IMR-90 (cell line): ENCODE results near the gene ILF2. TPM values are rescaled to one million over a fixed set of nuclear protein-coding genes. Genes with fewer than 3 reads are reported as not detected.

Experiments used
- ATAC-seq: fragments of 200-7000 bp; cut with Tn5 transposase; 2 replicates; pipeline ENCODE4 v1.9.1; 2020; ENCODE audit warnings: low read depth, mild to moderate bottlenecking, moderate library complexity
- BruUV-seq: library from RNA; stranded (reverse); fragments of 400-500 nt; replicated peaks from 2 replicates; lab custom pipeline; 2021; lab: Mats Ljungman, UMichigan
- CTCF ChIA-PET: fragments of 300-600 bp; formaldehyde crosslinking; extraction: SDS; loops from one replicate; lab custom pipeline; 2021; ENCODE audit warnings: antibody characterized with exemption; lab: Yijun Ruan, JAX
- POLR2A ChIA-PET: fragments of 300-600 bp; sonication (Branson Sonifier 250); formaldehyde crosslinking; loops from one replicate; lab custom pipeline; 2022; ENCODE audit warnings: antibody characterized with exemption; ENCODE audit not compliant: unreplicated experiment; lab: Charles Lee
- DNase-seq: peaks from one replicate; pipeline ENCODE4 v3.0.0; 2013
- H2AFZ ChIP-seq: replicated peaks from 2 replicates; pipeline ENCODE3; 2013; ENCODE audit warnings: low read length, mild to moderate bottlenecking; ENCODE audit not compliant: poor library complexity
- H2AK5ac ChIP-seq: 2 replicates; pipeline ENCODE4 v1.6.1; 2013; ENCODE audit warnings: low read depth, low read length, inconsistent platforms
- H2AK9ac ChIP-seq: replicated peaks from 2 replicates; pipeline ENCODE3; 2013; ENCODE audit warnings: mild to moderate bottlenecking, low read depth, low read length, moderate library complexity; ENCODE audit not compliant: poor library complexity
- H2BK120ac ChIP-seq: 2 replicates; pipeline ENCODE4 v1.6.1; 2013; ENCODE audit warnings: low read depth, low read length, inconsistent platforms
- H2BK15ac ChIP-seq: 3 replicates; pipeline ENCODE4 v1.6.1; 2013; ENCODE audit warnings: low read depth, low read length, inconsistent platforms
- H2BK20ac ChIP-seq: 2 replicates; pipeline ENCODE4 v1.6.1; 2013; ENCODE audit warnings: low read depth, mild to moderate bottlenecking, inconsistent platforms, low read length, moderate library complexity
- H2BK5ac ChIP-seq: 2 replicates; pipeline ENCODE4 v1.6.1; 2013; ENCODE audit warnings: mild to moderate bottlenecking, low read depth, low read length, inconsistent platforms; ENCODE audit not compliant: poor library complexity, severe bottlenecking
- H3K14ac ChIP-seq: replicated peaks from 2 replicates; pipeline ENCODE4 v1.6.1; 2013; ENCODE audit warnings: low read depth, low read length, inconsistent platforms
- H3K18ac ChIP-seq: 2 replicates; pipeline ENCODE4 v1.6.1; 2013; ENCODE audit warnings: low read depth, low read length, control low read depth
- H3K23ac ChIP-seq: 2 replicates; pipeline ENCODE4 v1.6.1; 2013; ENCODE audit warnings: low read depth, low read length, inconsistent platforms
- H3K27ac ChIP-seq: 2 replicates; pipeline ENCODE4 v1.5.1; 2013; ENCODE audit warnings: mild to moderate bottlenecking, control low read depth, low read length; ENCODE audit not compliant: insufficient read depth
- H3K27me3 ChIP-seq: 2 replicates; pipeline ENCODE4 v1.6.1; 2013; ENCODE audit warnings: low read length; ENCODE audit not compliant: control insufficient read depth, insufficient read depth
- H3K36me3 ChIP-seq: 2 replicates; pipeline ENCODE4 v1.6.1; 2013; ENCODE audit warnings: low read length, mixed read lengths; ENCODE audit not compliant: control insufficient read depth, insufficient read depth
- H3K4ac ChIP-seq: 2 replicates; pipeline ENCODE4 v1.6.1; 2013; ENCODE audit warnings: low read depth, low read length, inconsistent platforms
- H3K4me1 ChIP-seq: 2 replicates; pipeline ENCODE4 v1.6.1; 2013; ENCODE audit warnings: low read length, mixed read lengths; ENCODE audit not compliant: control insufficient read depth, insufficient read depth
- H3K4me2 ChIP-seq: 2 replicates; pipeline ENCODE4 v1.6.1; 2013; ENCODE audit warnings: low read depth, mild to moderate bottlenecking, control low read depth, low read length, moderate library complexity
- H3K4me3 ChIP-seq: 2 replicates; pipeline ENCODE4 v1.5.1; 2013; ENCODE audit warnings: low read depth, mild to moderate bottlenecking, control low read depth, low read length, moderate library complexity; ENCODE audit not compliant: insufficient read depth
- H3K56ac ChIP-seq: 2 replicates; pipeline ENCODE4 v1.6.1; 2013; ENCODE audit warnings: low read length, inconsistent platforms; ENCODE audit not compliant: insufficient read depth; ENCODE audit errors: extremely low read depth
- H3K79me1 ChIP-seq, 2 experiments: 2 replicates each; pipeline ENCODE4 v1.6.1; 2013; ENCODE audit warnings: low read length in 2 of 2, inconsistent platforms in 1 of 2, low read depth in 1 of 2
- H3K9ac ChIP-seq: 2 replicates; pipeline ENCODE4 v1.6.1; 2013; ENCODE audit warnings: low read depth, low read length, control low read depth
- H3K9me1 ChIP-seq: 2 replicates; pipeline ENCODE4 v1.6.1; 2013; ENCODE audit warnings: low read length, inconsistent platforms; ENCODE audit not compliant: insufficient read depth
- H3K9me3 ChIP-seq: 2 replicates; pipeline ENCODE4 v1.6.1; 2013; ENCODE audit warnings: low read length; ENCODE audit not compliant: control insufficient read depth, insufficient read depth
- H4K20me1 ChIP-seq: 2 replicates; pipeline ENCODE4 v1.6.1; 2013; ENCODE audit warnings: low read length, inconsistent platforms; ENCODE audit not compliant: insufficient read depth
- H4K5ac ChIP-seq: 2 replicates; pipeline ENCODE4 v1.6.1; 2013; ENCODE audit warnings: mild to moderate bottlenecking, low read depth, low read length, control low read depth
- H4K8ac ChIP-seq, 2 experiments: 2 replicates each; pipeline ENCODE4 v1.6.1; 2013; ENCODE audit warnings: low read depth in 2 of 2, low read length in 2 of 2, control low read depth in 1 of 2, inconsistent platforms in 1 of 2
- H4K91ac ChIP-seq: 2 replicates; pipeline ENCODE4 v1.6.1; 2013; ENCODE audit warnings: low read depth, low read length, inconsistent platforms; ENCODE audit not compliant: insufficient read depth
- BHLHE40 ChIP-seq: fragments of 150-350 bp; IDR thresholded peaks from 2 replicates; pipeline ENCODE4 v1.6.1; 2016; ENCODE audit warnings: mild to moderate bottlenecking, low read depth, low read length
- CEBPB ChIP-seq: IDR thresholded peaks from 2 replicates; pipeline ENCODE4 v1.6.1; 2012; ENCODE audit warnings: low read depth, low read length, improper control_type of control experiment
- CHD1 ChIP-seq: IDR thresholded peaks from 2 replicates; pipeline ENCODE4 v1.6.1; 2012; ENCODE audit warnings: low read depth, low read length, improper control_type of control experiment
- CTCF ChIP-seq: conservative IDR thresholded peaks from 2 replicates; pipeline ENCODE4 v1.5.1; 2012; ENCODE audit warnings: mild to moderate bottlenecking, low read depth, low read length, improper control_type of control experiment
- ELK1 ChIP-seq: fragments of 150-350 bp; IDR thresholded peaks from 2 replicates; pipeline ENCODE4 v1.6.1; 2016; ENCODE audit warnings: low read depth, mild to moderate bottlenecking, low read length, moderate library complexity, borderline replicate concordance
- FOS ChIP-seq: fragments of 150-350 bp; IDR thresholded peaks from 2 replicates; pipeline ENCODE4 v1.6.1; 2016; ENCODE audit warnings: low read depth, low read length
- MAFK ChIP-seq: IDR thresholded peaks from 2 replicates; pipeline ENCODE4 v1.6.1; 2012; ENCODE audit warnings: low read depth, low read length, improper control_type of control experiment
- MAZ ChIP-seq: IDR thresholded peaks from 2 replicates; pipeline ENCODE4 v1.6.1; 2012; ENCODE audit warnings: low read depth, mild to moderate bottlenecking, low read length, improper control_type of control experiment, moderate library complexity, borderline replicate concordance
- MXI1 ChIP-seq: IDR thresholded peaks from 2 replicates; pipeline ENCODE4 v1.6.1; 2012; ENCODE audit warnings: low read depth, mild to moderate bottlenecking, low read length, moderate library complexity, borderline replicate concordance
- NFE2L2 ChIP-seq: fragments of 150-350 bp; IDR thresholded peaks from 2 replicates; pipeline ENCODE4 v1.6.1; 2016; ENCODE audit warnings: low read depth, mild to moderate bottlenecking, low read length
- POLR2A ChIP-seq: IDR thresholded peaks from 2 replicates; pipeline ENCODE4 v1.6.1; 2012; ENCODE audit warnings: mild to moderate bottlenecking, low read depth, low read length
- RAD21 ChIP-seq: IDR thresholded peaks from 2 replicates; pipeline ENCODE4 v1.6.1; 2012; ENCODE audit warnings: low read length, improper control_type of control experiment
- RCOR1 ChIP-seq: IDR thresholded peaks from 2 replicates; pipeline ENCODE4 v1.6.1; 2012; ENCODE audit warnings: mild to moderate bottlenecking, low read length, improper control_type of control experiment; ENCODE audit not compliant: insufficient replicate concordance
- RFX5 ChIP-seq: IDR thresholded peaks from 2 replicates; pipeline ENCODE4 v1.8.0; 2012; ENCODE audit warnings: low read depth, mild to moderate bottlenecking, low read length, moderate library complexity
- SMC3 ChIP-seq: fragments of 150-350 bp; IDR thresholded peaks from 2 replicates; pipeline ENCODE4 v1.6.1; 2016; ENCODE audit warnings: low read depth, mild to moderate bottlenecking, antibody characterized with exemption, low read length, moderate library complexity
- USF2 ChIP-seq: fragments of 150-350 bp; IDR thresholded peaks from 2 replicates; pipeline ENCODE4 v1.6.1; 2017; ENCODE audit warnings: mild to moderate bottlenecking, antibody characterized with exemption, low read length, low read depth
- WGBS, 2 experiments: methylation state at CpG; one replicate each; pipeline versions ENCODE4 v1.1.5 to v1.1.7; 2013; ENCODE audit warnings: missing lambda C conversion rate in 2 of 2; ENCODE audit not compliant: insufficient read length in 1 of 2; ENCODE audit errors: extremely low coverage in 2 of 2; 5-methylcytosine and 5-hydroxymethylcytosine counted together
- dilution Hi-C: fragments of 300-500 bp; cut with HindIII; formaldehyde crosslinking; loops from one replicate; pipeline ENCODE4 v1.14.3; 2018; ENCODE audit warnings: low sequenced_read_pairs; ENCODE audit not compliant: unreplicated experiment
- in situ Hi-C: fragments of 300-500 bp; cut with MboI; formaldehyde crosslinking; loops from 3 replicates; pipeline ENCODE4 v1.14.3; 2019; ENCODE audit warnings: low sequenced_read_pairs, inconsistent platforms, mixed read lengths
- intact Hi-C: fragments of 100-400 bp; cut with micrococcal nuclease; formaldehyde crosslinking; loops from 2 replicates; pipeline ENCODE4 v1.10.0; 2022
- polyA plus RNA-seq, 3 experiments: library from polyadenylated mRNA; depleted of rRNA; stranded (reverse); fragments of >200 nt; gene quantifications; 2 replicates each; pipeline ENCODE4 v1.2.3, GENCODE V29; 2012; ENCODE audit warnings: low replicate concordance in 1 of 3
- total RNA-seq: library from RNA; depleted of rRNA; stranded (reverse); fragments of >200 nt; gene quantifications from 2 replicates; pipeline ENCODE4 v1.2.3, GENCODE V29; 2012

ILF2 gene
- total and polyA plus RNA-seq, 2 of the 4 experiments (the other 2 are of a cell fraction) = 273 to 504 TPM

GRCh38 chr1:153683854-153684253 is 13.1 kb upstream of the ILF2 start:
- no peak overlapping the region for H3K4me2 ChIP-seq
- in situ Hi-C loops (no loop called here), intact Hi-C loops (no loop called here), dilution Hi-C loops (no loop called here)
- H4K20me1 ChIP-seq = no peaks in the 10 kb centered on the region; the same call in 1 of the 2 replicates
- H4K8ac ChIP-seq = no peak overlapping the region
- H2AK5ac ChIP-seq = no peak overlapping the region
- H3K4me1 ChIP-seq = peaks cover 2% of the 10 kb centered on the region; the same call in 1 of the 2 replicates
- H2BK15ac ChIP-seq = no peak overlapping the region
- H2BK5ac ChIP-seq = no peak overlapping the region
- no TSS peak for BruUV-seq
- no peak overlapping the region for H3K14ac ChIP-seq
- H2AK9ac ChIP-seq = no peak overlapping the region
- H2BK120ac ChIP-seq = no peak overlapping the region
- no peak overlapping the region for H3K23ac ChIP-seq
- TF ChIP-seq CHD1 (no peak), POLR2A (no peak), MAFK (no peak), RCOR1 (no peak), SMC3 (no peak), RFX5 (no peak), CEBPB (no peak), BHLHE40 (no peak), FOS (no peak), MXI1 (no peak), ELK1 (no peak), CTCF (no peak), USF2 (no peak), MAZ (no peak), NFE2L2 (no peak), RAD21 (no peak)
- no peak overlapping the region for H3K9ac ChIP-seq
- no peak overlapping the region for H3K56ac ChIP-seq
- CTCF ChIA-PET = interaction anchor here (0.6 kb wide), 1 partner anchor 311 kb away, joined by 3 read pairs; no protein-coding TSS in a partner anchor
- 64% methylated on average over 3 of the region's 5 CpGs; no CpG with 5 or more reads in 1 of the 2 experiments for WGBS, 2 experiments
- H4K5ac ChIP-seq = no peak overlapping the region
- H3K79me1 ChIP-seq = no peaks in the 10 kb centered on the region
- no peak overlapping the region for H3K4me3 ChIP-seq
- peaks cover 62% of the 10 kb centered on the region for H3K27me3 ChIP-seq
- H3K9me3 ChIP-seq = no peaks in the 10 kb centered on the region
- H3K36me3 ChIP-seq = no peaks in the 10 kb centered on the region
- ATAC-seq (no peak), DNase-seq (peak; percentile 31)
- no peak overlapping the region for H3K18ac ChIP-seq
- H3K27ac ChIP-seq = no peak overlapping the region
- no peak overlapping the region for H2BK20ac ChIP-seq
- no peak overlapping the region for H4K91ac ChIP-seq
- H2AFZ ChIP-seq = no peak overlapping the region
- H3K9me1 ChIP-seq = no peaks in the 10 kb centered on the region
- POLR2A ChIA-PET = interaction anchor here (0.7 kb wide), 1 partner anchor 52 kb away, joined by 3 read pairs; no protein-coding TSS in a partner anchor
- H3K4ac ChIP-seq = no peak overlapping the region
